Right hindlimb (tissue), 1 donor: ENCODE data around the gene CEP104.

Experiments used
- DNase-seq: peaks from one replicate; pipeline ENCODE4 v3.0.0-alpha.2; 2018

CEP104 gene

DNA sequence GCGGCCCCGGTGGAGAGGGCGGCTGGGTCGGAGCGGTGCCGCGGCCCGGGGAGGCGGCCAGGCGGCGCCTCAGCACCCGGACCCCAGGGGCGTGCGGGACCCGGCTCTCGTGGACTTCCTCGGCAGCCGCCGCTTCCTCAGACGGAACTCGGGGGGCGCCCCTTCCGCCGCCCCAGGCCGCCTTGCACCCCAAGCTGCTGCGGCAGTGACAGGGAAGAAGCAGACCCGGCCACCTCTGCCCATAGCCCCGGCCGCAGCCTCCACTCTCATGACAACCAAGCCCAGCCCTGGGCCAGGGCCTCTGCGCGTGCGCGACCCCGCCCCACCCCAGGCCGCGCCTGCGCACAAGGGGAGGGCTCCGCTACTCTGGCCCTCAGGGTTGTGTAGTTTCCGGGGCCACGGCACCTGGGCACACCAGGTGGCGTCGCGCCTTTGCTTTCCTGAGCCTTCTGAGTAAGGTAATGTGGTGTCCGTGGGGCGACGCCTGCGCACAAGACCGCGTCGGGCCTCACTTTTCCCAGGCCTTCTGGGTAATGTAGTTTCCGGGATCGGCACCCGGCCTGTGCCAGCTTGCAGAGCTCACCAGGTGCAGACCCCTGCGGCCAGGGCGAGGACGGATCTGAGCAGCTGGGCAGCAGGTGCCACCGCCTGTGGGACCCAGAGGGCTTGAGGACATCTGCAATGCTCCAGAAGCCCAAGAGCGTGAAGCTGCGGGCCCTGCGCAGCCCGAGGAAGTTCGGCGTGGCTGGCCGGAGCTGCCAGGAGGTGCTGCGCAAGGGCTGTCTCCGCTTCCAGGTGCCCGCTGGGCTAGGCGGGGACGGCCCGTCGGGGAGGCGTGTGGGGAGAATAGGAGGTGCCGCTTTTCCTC, at the start of gene CEP104, which contains the start of gene DFFB:
TSS of gene CEP104 (minus strand) at position 289 of the 868 bp plus-strand sequence. CDS start 4,804 bp downstream, outside the sequence.
TSS of gene DFFB (plus strand) at position 554 of the 868 bp plus-strand sequence. CDS start at position 682, 128 bp downstream.
- DNase-seq = peak; percentile 92

DNA sequence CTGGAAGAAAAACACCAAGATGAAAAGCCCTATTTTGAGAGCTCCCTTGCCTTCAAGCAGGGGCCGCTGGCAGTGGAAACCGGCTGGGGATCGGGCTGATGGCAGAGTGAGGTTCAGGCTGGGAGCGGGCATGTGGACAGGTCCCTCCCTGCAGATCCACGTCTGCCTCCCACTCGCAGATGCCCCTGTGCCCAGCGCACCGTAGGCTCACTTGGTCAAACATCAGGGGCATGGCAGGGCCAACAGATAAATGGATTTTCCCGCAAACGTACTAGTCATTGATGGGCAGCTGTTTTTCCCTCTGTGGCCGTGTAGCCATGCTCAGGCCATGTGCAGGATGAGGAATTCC, 49.6 kb upstream of the CEP104 start:
- no peak for DNase-seq

DNA sequence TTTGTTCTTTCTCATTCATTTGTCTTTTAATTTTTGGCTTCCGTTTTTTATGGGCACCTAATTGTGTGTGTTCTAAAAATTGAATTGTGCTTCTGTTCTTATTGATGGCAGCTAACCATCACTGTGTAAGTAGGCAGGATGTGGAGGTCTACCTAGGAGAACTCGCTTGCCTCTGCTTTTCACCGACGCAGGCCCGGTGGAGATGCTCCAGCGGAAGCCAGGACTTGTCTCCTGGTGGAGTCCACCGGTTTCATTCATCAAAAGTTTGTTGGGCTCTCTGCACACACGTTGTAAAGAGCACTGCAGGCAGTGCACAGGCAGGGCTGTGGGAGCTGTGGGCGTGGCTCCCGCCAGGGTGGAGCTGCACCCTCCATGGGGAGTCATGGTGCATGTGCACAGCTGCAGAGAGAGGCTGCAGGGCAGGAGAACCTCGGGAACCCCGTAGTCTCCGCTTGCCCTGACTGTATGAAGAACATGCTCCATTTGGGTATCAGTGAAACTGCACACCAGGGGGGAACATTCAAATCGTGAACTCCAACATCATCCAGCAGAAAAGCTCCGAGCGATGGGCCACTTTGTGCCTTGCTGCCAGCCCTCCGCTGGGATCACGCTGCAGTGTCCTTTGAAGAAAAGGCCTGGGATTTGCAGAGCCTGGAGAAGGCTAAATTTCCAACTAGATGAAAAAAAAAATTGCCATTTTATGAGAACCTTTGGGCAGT, 49.1 kb upstream of the CEP104 start:
- DNase-seq = no peak

DNA sequence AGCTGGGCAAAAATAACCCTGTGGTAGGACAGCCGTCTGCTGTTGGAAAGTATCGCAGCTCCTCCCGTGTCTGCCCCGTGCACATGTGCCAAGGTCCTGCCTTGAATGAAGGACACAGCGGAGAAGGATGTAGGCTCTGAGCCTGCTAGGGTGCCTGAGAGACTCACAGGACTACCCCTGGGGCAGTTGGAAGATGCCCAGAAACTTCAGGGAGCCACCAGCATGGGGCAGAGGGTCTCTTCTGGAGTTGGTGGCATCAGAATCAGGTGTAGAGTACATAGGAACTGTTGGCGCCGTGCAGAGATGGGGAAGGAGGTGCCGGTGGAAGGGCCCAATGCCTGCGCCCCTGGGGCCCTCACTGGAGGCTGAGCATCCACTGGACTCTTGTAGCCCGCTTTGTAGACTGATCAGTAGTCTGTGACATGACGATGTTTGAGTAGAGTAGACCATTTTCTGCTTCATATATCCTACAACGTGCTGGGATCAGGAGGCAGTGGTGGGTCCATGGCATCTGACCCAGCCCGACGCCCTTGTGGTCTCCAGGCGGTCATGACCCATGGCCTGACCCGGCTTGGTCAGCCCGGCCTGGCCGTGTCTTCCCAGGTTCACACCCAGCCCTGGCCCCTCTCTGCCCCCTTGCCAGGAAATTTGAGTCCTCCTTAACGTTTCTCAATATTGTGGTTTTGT, 48.4 kb upstream of the CEP104 start:
- DNase-seq = no peak

DNA sequence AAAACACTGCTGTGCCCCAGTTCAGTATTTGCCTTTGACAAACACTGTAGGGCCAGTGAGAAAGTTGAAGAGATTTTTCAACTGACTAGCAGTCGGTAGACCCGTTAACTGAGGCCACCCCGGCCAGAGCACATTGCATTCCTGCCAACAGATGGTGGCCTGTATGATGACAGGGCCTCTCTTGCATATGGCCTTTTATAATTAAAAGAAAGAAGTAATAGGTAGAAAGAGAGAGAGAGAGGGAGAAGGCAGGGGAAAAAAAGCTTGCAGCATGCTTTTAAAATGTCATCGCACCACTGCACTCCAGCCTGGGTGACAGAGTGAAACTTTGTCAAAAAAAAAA, 47.8 kb upstream of the CEP104 start:
- DNase-seq = no peak

DNA sequence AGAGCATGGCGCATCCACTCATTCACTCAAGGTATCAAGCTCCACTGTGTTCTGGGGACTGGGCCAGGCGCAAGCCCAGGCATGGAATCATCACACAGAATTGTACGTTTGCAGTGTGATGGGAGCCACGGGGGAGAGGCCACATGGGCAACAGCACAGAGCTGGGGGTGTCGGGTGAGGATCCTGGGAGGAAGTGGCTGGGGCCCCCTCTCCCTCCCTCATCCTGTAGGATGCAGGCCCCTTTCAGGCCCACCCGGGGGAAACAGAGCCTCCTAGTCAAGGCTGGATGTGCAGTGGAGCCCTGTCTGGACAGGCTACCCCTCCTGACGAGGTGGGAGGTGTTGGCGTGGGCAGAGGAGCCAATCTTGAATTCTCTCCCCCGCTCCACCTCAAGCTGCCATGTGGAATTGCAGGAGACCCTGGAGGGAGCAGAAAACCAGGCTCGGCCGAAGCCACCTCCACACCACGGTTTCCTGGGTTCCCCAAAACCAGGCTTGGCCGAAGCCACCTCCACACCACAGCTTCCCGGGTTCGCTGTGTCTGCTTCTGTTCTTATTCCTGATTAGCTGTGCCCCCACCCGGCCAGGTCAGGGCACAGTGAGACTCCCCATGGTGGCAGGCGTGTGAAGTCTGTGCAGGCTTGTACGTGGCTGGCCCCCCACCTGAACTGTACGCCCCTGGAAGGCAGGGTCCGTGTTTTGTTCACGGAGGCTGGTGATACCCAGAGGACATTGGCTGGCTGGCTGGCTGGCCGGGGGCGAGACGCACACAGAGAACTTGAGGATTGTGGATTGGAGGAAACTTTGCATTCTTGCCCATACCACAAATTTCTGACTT, 47.2 kb upstream of the CEP104 start:
- DNase-seq = no peak

DNA sequence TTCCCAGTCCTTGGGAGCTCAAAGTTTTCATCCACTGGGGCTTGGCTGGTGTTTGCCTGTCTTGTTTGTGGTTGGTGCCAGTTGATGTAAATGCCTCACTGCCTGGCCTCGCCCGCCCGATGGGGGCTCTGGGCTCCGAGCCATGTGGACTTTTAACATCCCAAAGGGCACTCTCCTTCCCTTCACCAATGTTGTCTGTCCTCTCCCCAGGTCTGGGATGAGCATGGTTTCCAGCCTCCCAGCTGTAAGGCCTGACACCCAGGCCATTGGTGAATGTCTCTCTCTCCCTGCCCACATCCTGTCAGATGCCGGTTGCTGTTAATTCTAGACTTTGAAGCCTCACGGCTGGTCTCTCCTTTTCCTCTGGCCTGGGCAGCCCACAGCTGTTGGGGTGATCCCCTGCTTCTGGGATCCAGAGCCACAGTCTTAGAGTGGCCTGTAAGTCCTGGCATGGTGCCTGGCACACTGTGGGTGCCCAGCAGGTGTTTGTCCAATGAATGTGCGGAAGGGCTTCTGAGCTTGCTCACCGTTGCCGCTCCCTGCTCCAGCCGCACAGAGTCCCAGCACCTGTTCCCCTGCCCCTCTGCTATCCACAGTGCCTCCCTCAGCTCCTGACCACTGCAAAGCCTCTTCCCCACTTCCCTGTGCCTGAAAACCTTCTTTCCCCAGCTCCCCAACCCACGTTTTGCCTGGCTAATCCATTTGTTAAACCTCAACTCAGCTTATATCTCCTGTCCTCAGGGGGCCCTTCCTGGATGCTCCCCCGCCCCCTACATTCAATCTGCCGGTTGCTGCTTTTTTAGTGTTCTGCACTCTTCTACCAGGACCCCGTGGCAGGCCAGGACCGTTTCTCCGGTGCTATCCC, 46.4 kb upstream of the CEP104 start:
- peak; percentile 58 for DNase-seq

DNA sequence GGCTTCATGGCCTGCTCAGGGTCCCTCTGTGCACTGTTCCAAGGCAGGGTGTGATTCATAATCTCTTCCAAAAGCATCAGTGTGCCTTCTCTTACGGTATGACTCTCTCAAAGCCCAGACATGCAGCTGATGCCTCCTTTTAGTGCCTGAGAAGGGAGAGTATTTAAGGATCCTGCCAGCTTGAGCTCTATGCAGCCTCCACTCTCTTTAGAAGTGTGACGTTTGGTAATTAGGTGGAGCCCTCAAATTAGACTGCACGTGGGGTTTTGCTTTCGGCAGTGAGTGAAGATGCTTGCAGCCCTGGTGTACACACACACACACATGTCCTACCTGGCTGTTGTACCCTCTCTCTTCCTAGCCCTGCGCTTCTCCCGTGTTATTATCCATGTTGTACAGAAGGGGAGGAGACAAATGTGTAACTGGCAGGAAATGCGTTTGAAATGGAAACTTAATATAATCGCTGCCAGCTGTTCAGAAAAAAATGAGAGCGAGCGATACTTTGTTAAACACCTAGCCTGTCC, 45.6 kb upstream of the CEP104 start:
- no peak for DNase-seq

DNA sequence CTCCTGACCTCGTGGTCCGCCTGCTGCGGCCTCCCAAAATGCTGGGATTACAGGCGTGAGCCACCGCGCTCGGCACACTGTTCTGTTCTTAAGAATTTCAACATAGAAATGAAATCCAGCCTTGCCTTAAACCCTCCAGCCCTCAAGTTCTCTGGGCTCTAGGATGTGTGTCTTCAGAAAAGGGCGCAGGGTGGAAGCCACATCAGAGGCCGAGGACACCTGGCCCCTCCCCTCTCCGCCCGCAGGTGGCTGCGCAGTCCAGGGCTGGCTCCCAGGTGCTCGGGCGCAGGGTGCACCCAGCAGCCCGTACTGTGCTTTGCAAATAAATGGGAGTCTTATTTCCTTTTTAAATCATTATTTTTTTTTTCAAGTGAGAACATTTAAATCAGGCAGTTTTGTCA, 45.1 kb upstream of the CEP104 start:
- DNase-seq = no peak

DNA sequence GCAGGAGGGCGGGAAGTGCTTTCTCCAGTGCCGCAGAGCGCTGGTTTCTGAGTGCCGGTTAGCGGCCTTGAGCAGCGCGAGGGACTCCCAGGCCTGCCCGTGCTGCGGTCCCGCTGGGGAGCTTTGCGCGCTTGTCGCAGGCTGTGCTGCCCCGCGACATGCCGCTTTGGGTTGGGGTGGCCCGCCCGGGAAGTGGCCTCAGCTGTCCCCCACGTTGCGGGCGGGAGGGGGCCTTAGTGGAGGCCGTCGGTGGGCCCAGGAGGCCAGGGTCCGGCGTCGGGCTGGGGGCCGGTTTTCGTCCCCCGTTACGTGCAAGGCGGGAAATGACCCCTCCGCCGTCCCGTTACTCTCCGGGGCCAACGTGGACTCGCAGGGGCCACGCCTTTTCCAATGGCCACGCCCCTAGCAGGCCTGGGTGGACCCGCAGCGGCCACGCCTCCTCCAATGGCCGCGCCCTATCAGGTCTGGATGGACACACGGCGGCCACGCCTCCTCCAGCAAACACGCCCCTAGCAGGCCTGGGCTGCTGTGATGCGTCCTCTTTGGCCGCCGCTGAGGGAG, 44.0 kb upstream of the CEP104 start:
- peak; percentile 97 for DNase-seq

DNA sequence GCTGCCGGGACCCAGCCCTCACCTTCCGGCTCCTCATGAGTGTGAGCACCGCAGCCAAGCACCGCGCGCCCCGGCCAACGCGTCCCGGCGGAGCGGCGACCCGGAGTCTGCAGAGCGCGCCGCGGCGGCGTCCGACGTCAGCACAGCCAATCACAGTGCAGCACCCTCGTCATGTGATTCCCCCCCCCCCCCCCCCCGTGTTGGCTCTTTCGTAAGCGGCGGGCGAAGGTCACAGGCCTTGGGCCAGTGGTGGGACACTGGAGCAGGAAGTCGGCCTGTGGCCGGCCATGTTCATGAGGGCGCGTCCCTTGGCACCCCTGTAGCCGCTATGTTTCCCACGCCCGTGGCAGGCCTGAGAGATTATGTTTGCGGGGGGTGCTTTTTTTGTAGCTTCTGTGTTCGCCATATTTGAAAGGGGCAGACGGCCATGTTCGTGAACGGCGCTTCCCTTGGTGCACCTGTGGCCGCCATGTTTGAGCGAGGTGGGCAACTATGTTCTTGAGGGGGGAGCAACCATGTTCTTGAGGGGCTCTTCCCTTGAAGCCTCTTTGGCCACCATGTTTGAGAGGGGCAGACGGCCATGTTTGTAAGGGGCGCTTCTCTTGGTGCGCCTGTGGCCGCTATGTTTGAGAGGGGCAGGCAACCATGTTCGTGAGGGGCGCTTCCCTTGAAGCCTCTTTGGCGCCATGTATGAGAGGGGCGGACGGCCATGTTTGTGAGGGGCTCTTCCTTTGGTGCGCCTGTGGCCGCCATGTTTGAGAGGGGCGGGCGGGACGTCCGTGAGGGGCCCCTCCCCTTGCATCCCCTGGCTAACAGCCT, 43.3 kb upstream of the CEP104 start, which contains the start of gene C1orf174:
TSS of gene C1orf174 (minus strand) at position 123 of the 819 bp plus-strand sequence. CDS start at position 37, 86 bp downstream.
- peak; percentile 99 for DNase-seq

DNA sequence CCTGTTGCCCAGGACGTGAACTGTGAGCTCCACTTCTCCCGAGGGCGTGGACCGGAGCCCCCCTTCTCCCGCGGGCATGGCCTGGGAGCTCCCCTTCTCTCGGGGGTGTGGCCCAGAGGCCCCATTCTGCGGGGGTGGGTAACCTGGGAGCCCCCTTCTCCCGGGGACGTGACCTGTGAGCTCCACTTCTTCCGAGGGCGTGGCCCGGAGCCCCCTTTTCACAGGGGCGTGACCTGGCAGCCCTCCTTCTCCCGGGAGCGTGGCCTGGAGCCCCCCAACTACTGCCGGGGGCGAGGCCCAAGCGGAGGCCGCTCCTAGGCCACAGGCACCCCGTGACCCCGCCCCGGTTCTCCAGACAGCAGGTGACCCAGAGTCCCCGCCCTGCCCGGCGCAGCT, 42.7 kb upstream of the CEP104 start:
- no peak for DNase-seq

DNA sequence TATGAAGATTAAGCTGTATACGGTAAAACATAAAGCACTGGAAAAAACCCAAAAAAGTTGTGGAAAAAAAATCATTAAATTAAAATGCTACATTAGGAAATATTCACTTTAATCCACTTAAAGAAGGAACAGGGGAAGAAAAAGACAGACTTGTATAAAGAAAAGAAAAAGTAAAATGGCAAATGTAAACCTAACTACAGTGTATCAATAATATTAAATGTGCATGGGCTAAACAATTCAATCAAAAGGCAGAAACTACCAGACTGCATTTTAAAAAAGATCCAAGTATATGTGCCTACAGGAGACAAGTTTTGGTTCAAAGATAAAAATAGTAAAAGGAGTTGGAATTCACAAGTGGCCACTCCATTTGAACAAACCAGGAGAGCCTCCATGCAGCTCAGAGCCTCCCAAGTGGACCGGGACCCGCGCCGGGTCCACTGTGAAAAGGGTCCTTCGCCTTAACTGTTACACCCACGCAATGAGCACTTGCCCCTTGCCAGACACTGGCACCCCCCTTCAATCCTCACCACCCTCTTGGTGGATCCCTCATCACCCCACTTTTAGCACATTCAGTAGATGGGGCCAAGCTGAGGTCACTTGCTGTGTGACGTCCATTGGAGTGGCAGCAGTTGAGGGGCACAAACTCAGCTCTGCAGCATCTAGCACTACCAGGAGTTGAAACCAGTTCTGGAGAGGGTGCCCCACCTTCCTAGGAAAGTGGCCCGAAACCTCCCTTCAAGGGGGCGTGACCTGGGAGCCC, 42.2 kb upstream of the CEP104 start:
- no peak for DNase-seq

DNA sequence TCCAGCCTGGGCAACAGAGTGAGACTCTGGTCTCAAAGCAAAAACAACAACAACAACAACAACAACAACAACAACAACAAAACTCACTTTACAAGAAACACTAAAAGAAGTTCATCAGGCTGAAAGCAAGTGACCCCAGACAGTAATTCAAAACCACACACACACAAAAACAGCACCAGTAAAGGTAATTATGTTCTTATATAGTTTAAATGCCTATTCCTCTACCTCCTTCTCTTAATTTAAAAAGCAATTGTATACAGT, 41.4 kb upstream of the CEP104 start:
- no peak for DNase-seq

DNA sequence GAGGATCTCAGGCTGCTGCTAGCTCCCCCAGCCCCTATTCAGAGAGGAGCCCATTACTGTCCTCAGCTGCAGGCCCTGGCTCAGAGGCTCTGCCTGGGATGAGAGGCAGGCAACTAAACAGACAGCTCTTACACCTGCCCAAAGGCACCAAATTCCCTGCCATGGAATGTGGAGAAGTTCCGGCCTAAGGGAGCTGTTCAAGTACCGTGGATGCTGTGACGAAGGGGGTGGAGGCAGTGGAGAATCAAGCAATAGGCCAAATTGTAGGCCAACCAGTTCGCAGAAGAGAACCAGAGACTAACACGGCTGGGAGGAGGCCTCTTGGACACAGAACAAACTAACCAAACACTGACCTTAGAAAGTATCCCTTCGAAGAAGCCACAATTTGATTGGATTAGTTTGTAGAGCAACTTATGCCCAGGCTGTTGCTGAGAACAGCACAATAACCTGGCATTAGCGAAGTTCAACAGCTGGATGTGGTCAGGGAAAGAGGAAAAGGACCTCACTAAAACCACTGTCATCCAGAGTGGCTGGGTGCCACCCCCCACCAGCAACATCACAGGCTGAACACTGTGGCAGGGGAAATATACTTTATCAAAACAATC, 39.5 kb upstream of the CEP104 start:
- DNase-seq = no peak

DNA sequence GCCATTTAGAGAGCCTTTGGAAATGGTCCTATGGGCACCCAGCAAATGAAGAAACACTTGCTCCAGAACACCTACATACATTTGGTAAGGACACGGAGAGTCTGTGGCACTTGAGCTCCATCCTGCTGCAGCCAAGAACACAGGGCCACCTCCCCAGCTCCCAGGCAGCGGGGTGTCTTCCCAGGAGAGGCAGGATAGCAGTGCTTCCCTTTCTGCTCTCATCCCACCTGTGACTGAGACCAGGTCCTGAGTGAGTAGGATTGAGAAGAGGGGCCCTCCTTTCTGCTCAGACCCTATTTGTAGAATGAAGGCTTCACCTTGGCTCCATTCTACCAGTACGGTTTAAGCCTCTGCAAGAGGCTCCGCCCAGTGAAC, 38.9 kb upstream of the CEP104 start:
- no peak for DNase-seq

DNA sequence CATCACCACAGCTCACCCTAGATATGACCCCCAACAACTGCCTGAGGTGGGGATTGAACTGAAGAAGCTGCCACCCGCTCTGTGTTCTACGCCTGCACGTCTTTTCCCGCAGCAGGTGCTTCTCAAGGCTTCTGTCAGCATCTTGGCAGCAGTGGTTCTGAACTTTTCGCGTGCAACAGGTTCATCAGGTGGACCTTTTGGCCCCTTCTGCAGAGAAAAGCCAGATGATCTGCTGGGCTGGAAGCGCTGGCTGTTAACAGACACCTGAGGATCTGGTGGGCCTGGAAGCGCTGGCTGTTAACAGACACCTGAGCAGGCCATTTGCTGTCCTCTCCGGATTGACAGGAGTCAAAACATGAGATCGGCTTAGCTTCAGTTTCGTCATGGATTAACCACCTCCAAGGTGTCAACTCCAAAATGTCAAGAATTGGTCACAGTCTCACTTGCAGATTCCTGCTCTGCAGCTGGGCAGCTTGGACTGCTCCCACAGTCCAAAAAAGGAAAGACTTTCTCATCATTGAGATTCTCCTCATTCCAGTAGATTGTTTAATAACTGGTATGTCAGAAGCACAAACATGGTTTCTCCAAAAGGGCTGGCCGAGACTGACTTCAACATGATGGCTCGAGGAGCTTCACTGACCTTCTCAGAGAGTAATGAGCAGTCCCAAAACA, 38.4 kb upstream of the CEP104 start:
- no peak for DNase-seq

DNA sequence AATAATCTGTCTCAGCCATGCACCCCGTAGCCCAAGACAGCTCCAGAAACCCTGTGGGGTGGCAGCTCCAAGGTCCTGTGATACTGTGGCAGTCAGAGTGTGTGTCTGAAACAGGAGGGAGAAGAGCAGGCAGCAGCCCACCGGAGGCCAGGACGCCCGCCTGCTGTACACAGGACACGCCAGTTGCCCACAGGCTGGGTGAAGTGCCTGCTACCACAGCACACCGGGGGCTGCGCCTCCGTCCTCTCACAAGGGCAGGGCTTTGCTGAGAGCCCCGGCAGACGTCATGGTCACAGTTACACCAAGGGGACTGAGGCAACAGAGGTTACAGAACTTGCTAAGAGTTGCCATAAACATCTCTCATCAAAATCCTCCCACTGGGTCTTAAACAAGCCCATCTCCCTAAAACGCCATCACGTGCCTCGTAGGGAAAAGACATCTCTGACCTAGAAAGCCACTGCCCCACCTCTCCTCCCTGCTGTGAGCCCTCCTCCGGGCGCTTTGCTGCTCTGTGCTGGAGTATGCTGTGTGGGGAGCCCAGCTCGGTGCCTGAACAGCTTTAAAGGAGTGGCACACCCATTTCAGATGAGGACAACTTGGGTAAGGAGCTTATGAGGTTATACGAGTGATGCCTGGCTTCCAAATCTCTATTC, 37.7 kb upstream of the CEP104 start:
- DNase-seq = no peak
